Right forelimb (tissue), 1 donor: ENCODE measurements around the gene OPN5.

Source experiments
- DNase-seq: peaks from one replicate; pipeline ENCODE4 v3.0.0-alpha.2; 2018

Gene OPN5

GRCh38 chr6:47789553-47789952, 7.7 kb downstream of the OPN5 start:
- DNase-seq, result no peak

- no peak for DNase-seq
Observed at GRCh38 chr6:47792216-47792733, 10.4 kb downstream of the OPN5 start.

DNA sequence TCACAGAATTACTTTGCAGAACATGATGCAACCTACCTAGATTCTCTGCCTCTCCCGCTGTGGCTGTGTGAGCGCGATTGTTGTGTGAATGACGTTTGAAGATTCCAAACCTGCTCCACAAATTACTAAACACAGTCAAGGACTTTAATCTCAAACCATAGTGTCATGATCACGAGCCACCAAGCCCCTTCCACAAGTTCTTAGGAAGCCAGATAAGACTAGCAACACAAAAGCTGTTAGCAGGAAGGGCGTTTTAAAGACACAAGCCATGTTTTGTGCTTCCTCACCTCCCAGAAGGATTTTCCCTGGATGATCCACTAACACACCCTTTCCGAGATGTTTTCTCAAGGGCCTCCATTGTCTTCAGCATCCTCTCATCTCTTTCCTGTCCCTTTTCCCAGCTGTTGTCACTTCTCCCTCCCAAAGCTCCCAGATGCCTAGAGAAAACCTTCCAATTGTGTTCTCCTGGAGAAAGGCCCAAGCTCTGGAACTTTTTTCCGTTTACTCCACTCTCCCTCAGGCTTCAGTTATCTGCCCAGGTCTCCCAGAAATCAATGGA, 12.8 kb downstream of the OPN5 start:
- no peak for DNase-seq

GRCh38 chr6:47801984-47802383, 20.2 kb downstream of the OPN5 start:
- DNase-seq, result no peak

DNA sequence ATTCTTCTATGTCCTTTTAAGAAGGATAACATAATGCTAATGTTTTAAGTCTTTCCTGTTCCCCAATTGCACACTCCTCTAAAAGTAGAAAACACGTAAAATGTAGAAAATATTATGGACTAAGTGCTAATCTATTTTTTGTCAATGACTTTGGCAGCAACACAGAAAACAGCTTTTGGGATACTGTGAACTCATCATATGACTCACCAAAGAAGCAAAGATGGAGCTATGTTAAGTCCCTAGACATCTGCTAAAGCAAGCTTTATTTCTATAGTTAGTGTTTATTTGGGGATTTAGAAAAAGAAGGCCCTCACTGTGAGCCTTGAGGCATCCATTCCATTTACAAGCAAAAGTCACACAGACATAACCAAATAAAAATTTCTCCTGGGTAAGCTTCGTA, 23.0 kb downstream of the OPN5 start:
- DNase-seq, result no peak

- DNase-seq, result no peak
Observed at GRCh38 chr6:47809873-47810272, 28.0 kb downstream of the OPN5 start.

- no peak for DNase-seq
Observed at GRCh38 chr6:47810885-47811284, 29.1 kb downstream of the OPN5 start.

- DNase-seq, result no peak
Observed at GRCh38 chr6:47811443-47811842, 29.6 kb downstream of the OPN5 start.

- no peak for DNase-seq
Observed at GRCh38 chr6:47817749-47818148, 35.9 kb downstream of the OPN5 start.

GRCh38 chr6:47819461-47819860, 37.6 kb downstream of the OPN5 start:
- no peak for DNase-seq

DNA sequence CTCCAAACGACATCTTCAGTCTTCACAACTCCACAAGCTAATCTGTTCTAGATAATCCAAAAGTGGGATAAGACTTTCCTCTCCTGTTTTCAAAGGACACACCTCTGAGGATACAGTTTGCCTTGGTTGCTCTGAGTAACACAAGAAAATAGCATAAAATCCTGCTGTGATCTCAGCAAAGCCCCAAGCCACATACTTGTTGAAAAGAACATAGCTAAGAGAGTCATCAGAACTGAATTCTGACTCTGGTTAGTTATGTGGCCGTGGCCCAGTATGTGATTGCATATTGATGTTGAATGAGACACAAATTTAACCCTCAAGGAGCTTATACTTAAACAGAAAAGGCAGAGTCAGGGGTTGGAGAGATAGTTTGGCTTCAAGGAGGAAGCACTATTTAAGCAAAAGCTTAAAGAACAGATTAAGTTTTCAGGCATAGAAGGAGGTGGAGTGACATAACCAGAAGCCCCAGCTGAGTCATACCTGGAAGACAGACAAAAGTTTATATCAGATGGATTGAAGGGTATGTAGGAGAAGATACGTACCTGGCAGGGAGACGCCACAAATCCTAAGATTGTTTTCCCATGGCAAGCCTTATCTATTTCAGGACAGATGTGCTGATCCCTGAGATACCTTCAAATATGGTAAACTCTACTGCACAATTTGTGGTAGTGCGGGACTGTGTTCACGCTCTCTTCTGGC, 41.2 kb downstream of the OPN5 start:
- no peak for DNase-seq

DNA sequence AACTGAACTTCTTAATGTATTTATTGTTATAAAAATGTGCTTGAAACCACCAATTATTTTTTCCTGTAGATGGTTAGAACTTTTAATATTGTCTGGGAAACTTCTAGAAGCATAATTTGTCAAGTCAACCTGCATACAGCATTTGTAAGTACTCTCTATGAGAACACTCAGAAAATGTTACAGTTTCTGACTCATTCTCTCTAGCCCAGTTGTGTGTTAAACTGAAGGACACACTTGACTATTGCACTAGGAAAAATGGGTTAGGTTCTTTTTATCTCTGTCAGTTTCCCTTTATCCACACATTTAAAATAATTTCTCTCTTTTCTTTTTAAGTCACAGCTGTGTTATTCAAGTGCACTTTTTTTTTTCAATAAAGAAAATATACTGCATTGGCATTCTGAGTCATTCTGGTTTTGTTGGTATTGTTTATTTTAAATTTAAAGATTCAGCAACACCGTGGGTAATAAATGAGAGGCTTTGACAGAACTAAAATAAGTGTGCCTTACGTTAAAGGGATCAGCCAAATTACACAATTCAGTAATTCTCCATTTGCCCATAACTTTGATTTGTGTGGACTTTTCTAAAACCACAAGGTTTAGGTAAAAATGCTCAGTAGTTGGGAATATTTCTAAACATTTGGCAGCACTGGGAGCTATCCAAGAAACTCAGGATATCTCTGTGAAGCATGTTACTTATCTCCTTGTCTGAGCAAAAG, 50.7 kb downstream of the OPN5 start:
- no peak for DNase-seq

DNA sequence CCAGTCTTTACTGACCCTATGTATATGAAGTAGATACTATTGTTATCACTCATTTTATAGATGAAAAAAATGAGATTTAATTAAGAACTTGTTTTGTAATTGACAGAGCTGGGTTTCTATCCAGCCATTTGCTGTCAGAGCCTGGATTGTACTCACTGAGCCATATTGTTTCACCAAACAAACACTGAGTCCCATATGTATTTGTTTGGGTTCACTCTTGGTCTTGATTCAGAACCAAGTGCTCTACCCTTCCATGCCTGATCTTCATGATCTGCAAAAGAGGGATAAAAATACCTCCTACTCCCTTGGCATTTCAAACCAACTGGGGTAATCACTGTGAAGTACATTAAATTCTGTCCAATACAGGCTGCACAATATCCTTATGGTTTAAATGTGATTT, 52.4 kb downstream of the OPN5 start:
- no peak for DNase-seq

DNA sequence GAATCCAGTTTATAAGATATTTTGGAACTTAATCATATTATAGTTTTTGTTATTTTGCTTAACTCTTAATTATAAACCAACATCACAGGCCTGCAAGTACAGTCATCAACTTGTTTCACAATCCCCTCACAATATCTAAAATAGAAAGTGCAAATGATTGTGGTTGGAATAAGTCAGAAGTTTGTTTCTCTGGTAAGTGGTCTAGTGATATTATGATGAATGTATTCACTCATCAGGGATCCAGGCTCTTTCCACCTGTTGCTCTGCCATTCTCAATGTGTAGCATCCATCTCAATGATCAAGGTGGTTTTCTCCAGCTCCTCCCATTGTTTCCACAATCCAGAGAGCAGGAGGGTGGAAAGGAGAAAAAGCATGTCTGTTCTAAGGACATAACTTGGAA, 54.2 kb downstream of the OPN5 start:
- DNase-seq, result no peak

- no peak for DNase-seq
Observed at GRCh38 chr6:47836639-47837038, 54.8 kb downstream of the OPN5 start.

DNA sequence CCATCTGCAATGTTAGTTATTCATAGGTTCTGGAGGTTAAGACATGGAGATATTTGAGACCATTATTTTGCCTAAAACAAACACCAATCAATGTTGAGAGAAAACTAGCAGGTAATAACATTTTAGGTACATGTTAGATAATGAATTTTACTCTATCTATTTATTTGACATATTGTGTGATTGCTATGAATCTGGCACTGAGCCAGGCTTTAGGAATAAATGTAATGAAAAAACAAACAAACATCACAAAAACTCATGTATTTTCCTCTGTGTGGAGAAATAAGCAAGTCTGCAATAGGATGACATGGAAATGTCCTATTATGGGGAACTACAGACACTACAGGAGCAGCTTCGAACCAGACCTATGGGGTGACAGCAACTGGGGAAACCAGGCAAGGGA, 57.8 kb downstream of the OPN5 start:
- DNase-seq, result no peak

- no peak for DNase-seq
Observed at GRCh38 chr6:47844881-47845280, 63.0 kb downstream of the OPN5 start.

- DNase-seq, result no peak
Observed at GRCh38 chr6:47846752-47847151, 64.9 kb downstream of the OPN5 start.

DNA sequence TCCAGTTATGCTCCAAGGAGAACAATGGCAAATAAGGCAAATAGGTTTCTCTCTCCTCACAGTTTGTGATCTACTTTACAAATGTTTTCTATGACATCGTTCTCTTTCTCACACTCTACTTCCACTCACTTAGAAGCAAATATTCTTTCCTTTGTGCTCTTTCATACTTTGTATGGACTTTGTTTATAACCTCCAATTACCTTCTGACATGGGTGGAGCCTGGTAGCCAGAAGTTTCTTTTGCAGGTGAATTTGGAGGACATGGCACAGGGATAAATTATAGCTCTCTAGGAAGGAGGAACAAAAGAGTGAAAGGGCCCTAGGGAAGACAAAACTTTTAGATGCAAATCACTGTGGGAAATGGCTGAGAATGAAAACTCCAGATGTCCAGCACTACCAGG, 69.3 kb downstream of the OPN5 start:
- no peak for DNase-seq

DNA sequence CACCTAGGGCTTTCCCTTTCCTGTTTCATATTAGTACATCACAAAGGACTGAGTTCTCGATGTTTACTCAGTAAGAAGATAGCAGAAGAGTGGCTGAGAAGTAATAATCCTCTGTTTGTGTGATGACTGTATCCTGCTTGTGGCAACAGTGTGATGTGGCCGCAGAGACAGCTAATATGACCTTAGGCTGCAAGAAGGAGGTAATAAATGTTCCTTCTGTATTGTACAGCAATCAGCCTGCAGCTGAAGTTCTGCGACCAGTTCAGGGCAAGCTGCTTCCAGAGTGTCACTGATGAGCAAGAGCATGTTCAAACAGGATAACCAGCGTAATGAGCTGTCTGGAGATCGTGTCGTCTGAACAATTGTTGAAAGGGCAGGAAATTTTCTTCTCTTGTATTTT, 70.9 kb downstream of the OPN5 start:
- no peak for DNase-seq

GRCh38 chr6:47853766-47854165, 71.9 kb downstream of the OPN5 start:
- no peak for DNase-seq

GRCh38 chr6:47854971-47855370, 73.1 kb downstream of the OPN5 start:
- no peak for DNase-seq

- DNase-seq, result no peak
Observed at GRCh38 chr6:47859175-47859574, 77.3 kb downstream of the OPN5 start.

- DNase-seq, result no peak
Observed at GRCh38 chr6:47862731-47863130, 80.9 kb downstream of the OPN5 start.
